Bronchial epithelial cell (primary cell): Measurements from ENCODE around the gene MUC15. TPM values are rescaled to one million over a fixed set of nuclear protein-coding genes. Genes with fewer than 3 reads are reported as not detected.

Source experiments
- DNase-seq: peaks from one replicate; pipeline ENCODE4 v3.0.0-alpha.2; 2010; ENCODE audit warnings: low read depth
- FAIRE-seq: peaks from 2 replicates; lab custom pipeline; 2011; peaks lifted over from hg19 to GRCh38; lab: Jason Lieb, UNC
- H3K27me3 ChIP-seq: 2 replicates; pipeline ENCODE4 v1.5.1; 2011; ENCODE audit warnings: low read length; ENCODE audit not compliant: control insufficient read depth, insufficient read depth
- H3K36me3 ChIP-seq: 2 replicates; pipeline ENCODE4 v1.5.1; 2011; ENCODE audit warnings: low read length; ENCODE audit not compliant: control insufficient read depth, insufficient read depth
- H3K4me3 ChIP-seq: 2 replicates; pipeline ENCODE4 v1.5.1; 2011; ENCODE audit warnings: mild to moderate bottlenecking, low read depth, low read length, control low read depth
- CTCF ChIP-seq: IDR thresholded peaks from 2 replicates; pipeline ENCODE4 v1.5.1; 2011; ENCODE audit warnings: mild to moderate bottlenecking, moderate library complexity, low read length, control low read depth, inconsistent platforms; ENCODE audit not compliant: insufficient read depth, severe bottlenecking
- total RNA-seq: library from RNA; depleted of rRNA; stranded (reverse); fragments of >200 nt; gene quantifications from 2 replicates; pipeline ENCODE4 v1.2.1, GENCODE V29; 2014

MUC15 gene
- total RNA-seq, 1 donor from 2014 or later: 0.53 TPM

- FAIRE-seq (no peak), DNase-seq (no peak)
Observed at GRCh38 chr11:26553182-26553581, 18.9 kb downstream of the MUC15 start.

GRCh38 chr11:26551186-26551801 is 20.8 kb downstream of the MUC15 start:
- FAIRE-seq (no peak), DNase-seq (peak; percentile 5)
- Histone ChIP-seq H3K27me3 (no peaks in the 10 kb centered on the region), H3K36me3 (no peaks in the 10 kb centered on the region), H3K4me3 (no peak overlapping the region)
- TF ChIP-seq CTCF: peak; percentile 29

More at GRCh38 chr11:26553182-26553581, 18.9 kb downstream of the MUC15 start:
- Histone ChIP-seq H3K27me3 (no peaks in the 10 kb centered on the region), H3K36me3 (no peaks in the 10 kb centered on the region), H3K4me3 (no peak overlapping the region)
- no peak for TF ChIP-seq CTCF

DNA sequence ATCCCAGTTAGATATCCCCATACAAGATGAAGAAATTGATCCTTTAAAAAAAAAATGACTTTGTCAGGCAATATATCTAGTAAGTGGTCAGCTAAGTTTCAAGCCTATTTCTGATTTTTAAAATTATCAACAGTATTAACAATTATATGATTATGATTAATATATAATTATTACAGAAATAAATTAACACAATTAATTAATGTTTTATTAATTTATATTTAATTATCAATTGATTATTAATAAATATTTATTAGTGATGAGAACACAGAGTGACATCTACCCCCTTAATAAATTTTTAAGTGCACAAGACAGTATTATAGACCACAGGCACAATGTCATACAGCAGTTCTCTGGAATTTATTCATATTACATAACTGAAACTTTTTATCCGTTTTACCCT is 22.0 kb downstream of the MUC15 start:
- FAIRE-seq: no peak

GRCh38 chr11:26549176-26549575 is 22.9 kb downstream of the MUC15 start:
- no peaks in the 10 kb centered on the region for H3K36me3 ChIP-seq
- no peak for DNase-seq
- no peaks in the 10 kb centered on the region for H3K27me3 ChIP-seq
- TF ChIP-seq CTCF: no peak
- no peak for FAIRE-seq
- no peak overlapping the region for H3K4me3 ChIP-seq

More for the DNA sequence above, 22.0 kb downstream of the MUC15 start:
- no peak for DNase-seq
- Histone ChIP-seq H3K27me3 (no peaks in the 10 kb centered on the region), H3K4me3 (no peak overlapping the region), H3K36me3 (no peaks in the 10 kb centered on the region)
- no peak for TF ChIP-seq CTCF

DNA sequence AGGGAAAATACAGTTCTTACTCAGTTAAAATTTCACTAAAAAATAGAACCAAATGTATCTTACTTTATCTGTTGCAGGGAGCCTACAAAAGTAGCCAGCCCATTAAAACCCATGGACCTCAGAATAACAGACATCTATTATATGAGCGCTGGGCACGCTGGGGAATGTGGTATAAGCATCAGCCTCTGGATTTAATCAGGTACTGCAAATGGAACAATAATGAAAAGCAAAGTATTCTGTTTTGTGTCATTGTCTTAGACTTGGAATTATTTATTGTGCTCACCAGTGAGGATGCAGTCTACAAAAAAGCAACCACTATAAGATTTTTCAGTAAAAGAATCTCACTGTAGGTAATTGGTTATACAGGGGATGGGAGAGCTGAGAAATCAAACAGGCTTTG is 30.2 kb downstream of the MUC15 start:
- TF ChIP-seq CTCF: no peak
- H3K36me3 ChIP-seq: no peaks in the 10 kb centered on the region
- no peak overlapping the region for H3K4me3 ChIP-seq
- FAIRE-seq (no peak), DNase-seq (no peak)
- no peaks in the 10 kb centered on the region for H3K27me3 ChIP-seq

- TF ChIP-seq CTCF: no peak
- no peaks in the 10 kb centered on the region for H3K36me3 ChIP-seq
- FAIRE-seq (no peak), DNase-seq (no peak)
- H3K27me3 ChIP-seq: no peaks in the 10 kb centered on the region
- no peak overlapping the region for H3K4me3 ChIP-seq
Observed at GRCh38 chr11:26539517-26539916, 32.5 kb downstream of the MUC15 start.
